GM23248 (cell line): ENCODE data around the gene TRIM25. TPM values are rescaled to one million over a fixed set of nuclear protein-coding genes. Genes with fewer than 3 reads are reported as not detected.
A peak's percentile ranks its signal among the peaks of the same experiment; 100 is the strongest.

Source experiments
- DNase-seq: peaks from one replicate; pipeline ENCODE4 v3.0.0-alpha.2; 2015
- H2AFZ ChIP-seq: fragments of 200-600 bp; sonication (generic); 2 replicates; pipeline ENCODE4 v1.6.1; 2016; ENCODE audit warnings: antibody characterized with exemption
- H3F3A ChIP-seq: fragments of 200-600 bp; sonication (generic); 2 replicates; pipeline ENCODE4 v1.6.1; 2016; ENCODE audit warnings: mild to moderate bottlenecking, antibody characterized with exemption, mixed run types; ENCODE audit not compliant: insufficient read depth
- H3K27ac ChIP-seq: fragments of 200-600 bp; sonication (generic); 2 replicates; pipeline ENCODE4 v1.5.1; 2016; ENCODE audit warnings: mild to moderate bottlenecking
- H3K27me3 ChIP-seq: fragments of 200-600 bp; sonication (generic); replicated peaks from 2 replicates; pipeline ENCODE4 v1.6.1; 2016; ENCODE audit warnings: mild to moderate bottlenecking; ENCODE audit not compliant: insufficient read depth
- H3K36me3 ChIP-seq: fragments of 200-600 bp; sonication (generic); 2 replicates; pipeline ENCODE4 v1.6.1; 2016; ENCODE audit warnings: low read depth, mild to moderate bottlenecking
- H3K4me1 ChIP-seq: fragments of 200-600 bp; sonication (generic); 2 replicates; pipeline ENCODE4 v1.6.1; 2016; ENCODE audit warnings: mild to moderate bottlenecking; ENCODE audit not compliant: insufficient read depth
- H3K4me2 ChIP-seq: fragments of 200-600 bp; sonication (generic); one replicate; pipeline ENCODE4 v1.6.1; 2016; ENCODE audit warnings: mild to moderate bottlenecking; ENCODE audit not compliant: unreplicated experiment
- H3K4me3 ChIP-seq: fragments of 200-600 bp; sonication (generic); 2 replicates; pipeline ENCODE4 v1.5.1; 2016; ENCODE audit warnings: mild to moderate bottlenecking
- H3K79me2 ChIP-seq: fragments of 200-600 bp; sonication (generic); 2 replicates; pipeline ENCODE4 v1.6.1; 2016; ENCODE audit warnings: mild to moderate bottlenecking; ENCODE audit not compliant: insufficient read depth
- H3K9ac ChIP-seq: fragments of 200-600 bp; sonication (generic); 2 replicates; pipeline ENCODE4 v1.6.1; 2016; ENCODE audit warnings: mild to moderate bottlenecking
- H3K9me2 ChIP-seq: fragments of 200-600 bp; sonication (generic); 2 replicates; pipeline ENCODE4 v1.6.1; 2016; ENCODE audit warnings: mixed run types, mild to moderate bottlenecking, moderate library complexity; ENCODE audit not compliant: insufficient read depth
- H3K9me3 ChIP-seq: fragments of 200-600 bp; sonication (generic); one replicate; pipeline ENCODE4 v1.6.1; 2017; ENCODE audit warnings: low read depth
- H4K20me1 ChIP-seq: fragments of 200-600 bp; sonication (generic); 2 replicates; pipeline ENCODE4 v1.6.0; 2016; ENCODE audit not compliant: insufficient read depth
- EZH2 ChIP-seq: fragments of 200-600 bp; sonication (generic); IDR thresholded peaks from 2 replicates; pipeline ENCODE4 v1.6.1; 2018; ENCODE audit warnings: antibody characterized with exemption, mild to moderate bottlenecking; ENCODE audit not compliant: insufficient read depth, poor library complexity, severe bottlenecking
- EZH2phosphoT487 ChIP-seq: fragments of 200-600 bp; sonication (generic); IDR thresholded peaks from 2 replicates; pipeline ENCODE4 v1.6.1; 2018; ENCODE audit warnings: antibody characterized with exemption, moderate library complexity, mild to moderate bottlenecking, low read depth; ENCODE audit not compliant: insufficient read depth
- WGBS, 2 experiments: methylation state at CpG; one replicate each; pipeline ENCODE4 v1.1.6; 2015 to 2017; ENCODE audit warnings: low lambda C conversion rate in 2 of 2, low coverage in 1 of 2; ENCODE audit errors: missing lambda C conversion rate in 2 of 2; 5-methylcytosine and 5-hydroxymethylcytosine counted together
- in situ Hi-C: fragments of 300-500 bp; cut with MboI; formaldehyde crosslinking; loops from 2 replicates; pipeline ENCODE4 v1.15.0; 2020
- polyA plus RNA-seq: library from polyadenylated mRNA; unstranded; fragments of >200 nt; fragmentation: Nextera tagmentation; extraction: Ambion mirVana; gene quantifications from 2 replicates; pipeline ENCODE4 v1.2.1, GENCODE V29; 2016
- total RNA-seq: library from RNA; depleted of rRNA; stranded (reverse); fragments of >200 nt; shearing (Covaris generic); gene quantifications from 2 replicates; pipeline ENCODE4 v1.2.3, GENCODE V29; 2014

The TRIM25 gene
- total and polyA plus RNA-seq, 2 experiments from 2014 or later, result 22.2 to 27.3 TPM

- no peaks in the 10 kb centered on the region for H4K20me1 ChIP-seq
- in situ Hi-C loops, result loop anchor here (10.0 kb wide), 1 partner anchor 101 kb away; no protein-coding TSS in a partner anchor
- H3K4me1 ChIP-seq, result no peaks in the 10 kb centered on the region
- H3K9ac ChIP-seq, result no peak overlapping the region
- no peak overlapping the region for H3K4me2 ChIP-seq
- no peak for DNase-seq
- no peaks in the 10 kb centered on the region for H3K9me3 ChIP-seq
- no peak overlapping the region for H2AFZ ChIP-seq
- no peaks in the 10 kb centered on the region for H3K36me3 ChIP-seq
- no peaks in the 10 kb centered on the region for H3K27me3 ChIP-seq
- no peak for TF ChIP-seq EZH2phosphoT487
- no peak for TF ChIP-seq EZH2
- H3K79me2 ChIP-seq, result no peaks in the 10 kb centered on the region
- H3F3A ChIP-seq, result no peaks in the 10 kb centered on the region
- no peaks in the 10 kb centered on the region for H3K9me2 ChIP-seq
- no peak overlapping the region for H3K27ac ChIP-seq
- no peak overlapping the region for H3K4me3 ChIP-seq
These were observed 12.4 kb upstream of the TRIM25 start for GRCh38 chr17:56926270-56926669.

GRCh38 chr17:56925088-56925487, 11.2 kb upstream of the TRIM25 start:
- Histone ChIP-seq H4K20me1 (no peaks in the 10 kb centered on the region), H3K27me3 (no peaks in the 10 kb centered on the region), H3K79me2 (no peaks in the 10 kb centered on the region), H3F3A (no peaks in the 10 kb centered on the region), H3K36me3 (no peaks in the 10 kb centered on the region), H3K4me2 (no peak overlapping the region), H3K4me3 (no peak overlapping the region), H2AFZ (no peak overlapping the region), H3K4me1 (no peaks in the 10 kb centered on the region), H3K27ac (no peak overlapping the region), H3K9ac (no peak overlapping the region), H3K9me2 (no peaks in the 10 kb centered on the region), H3K9me3 (no peaks in the 10 kb centered on the region)
- TF ChIP-seq EZH2phosphoT487, result no peak
- TF ChIP-seq EZH2, result no peak
- no peak for DNase-seq
- in situ Hi-C loops, result loop anchor here (10.0 kb wide), 1 partner anchor 100 kb away; no protein-coding TSS in a partner anchor
- WGBS, 2 experiments, result 63 to 66% methylated on average over 2 of the region's 2 CpGs

- Histone ChIP-seq H3K79me2 (peaks cover 5% of the 10 kb centered on the region), H3K4me3 (no peak overlapping the region), H3F3A (peaks cover 28% of the 10 kb centered on the region), H3K9me2 (no peaks in the 10 kb centered on the region), H3K27ac (no peak overlapping the region), H3K9me3 (peaks cover 4% of the 10 kb centered on the region), H3K36me3 (no peaks in the 10 kb centered on the region), H3K9ac (no peak overlapping the region), H2AFZ (no peak overlapping the region), H3K4me2 (no peak overlapping the region), H3K4me1 (peaks cover 20% of the 10 kb centered on the region), H3K27me3 (no peaks in the 10 kb centered on the region), H4K20me1 (no peaks in the 10 kb centered on the region)
- 83 to 86% methylated on average over 1 of the region's 1 CpG for WGBS, 2 experiments
- no peak for DNase-seq
- TF ChIP-seq EZH2 (no peak), EZH2phosphoT487 (no peak)
- in situ Hi-C loops, result loop anchor here (10.0 kb wide), 1 partner anchor 95 kb away; no protein-coding TSS in a partner anchor
These were observed 5.9 kb upstream of the TRIM25 start for GRCh38 chr17:56919717-56920116.

- peak; percentile 59 for DNase-seq
- H3K9me3 ChIP-seq, result peaks cover 4% of the 10 kb centered on the region
- H3K4me1 ChIP-seq, result peaks cover 21% of the 10 kb centered on the region
- no peaks in the 10 kb centered on the region for H3K9me2 ChIP-seq
- no peak overlapping the region for H3K4me3 ChIP-seq
- H3K9ac ChIP-seq, result no peak overlapping the region
- no peak overlapping the region for H3K4me2 ChIP-seq
- H3K27me3 ChIP-seq, result no peaks in the 10 kb centered on the region
- H3K36me3 ChIP-seq, result no peaks in the 10 kb centered on the region
- peaks cover 29% of the 10 kb centered on the region for H3F3A ChIP-seq
- no peak overlapping the region for H3K27ac ChIP-seq
- H4K20me1 ChIP-seq, result no peaks in the 10 kb centered on the region
- no peak for TF ChIP-seq EZH2
- TF ChIP-seq EZH2phosphoT487, result no peak
- in situ Hi-C loops, result no loop called here
- H3K79me2 ChIP-seq, result peaks cover 11% of the 10 kb centered on the region
- WGBS, 2 experiments, result 96 to 97% methylated on average over 3 of the region's 3 CpGs
- no peak overlapping the region for H2AFZ ChIP-seq
These were observed 5.1 kb upstream of the TRIM25 start for GRCh38 chr17:56918916-56919315.
